Measurements from ENCODE around the gene RAI1. TPM values are rescaled to one million over a fixed set of nuclear protein-coding genes. Genes with fewer than 3 reads are reported as not detected.

RAI1 gene
- total RNA-seq, 2 donors from 2014 or later: 15.8 to 31.0 TPM

DNA sequence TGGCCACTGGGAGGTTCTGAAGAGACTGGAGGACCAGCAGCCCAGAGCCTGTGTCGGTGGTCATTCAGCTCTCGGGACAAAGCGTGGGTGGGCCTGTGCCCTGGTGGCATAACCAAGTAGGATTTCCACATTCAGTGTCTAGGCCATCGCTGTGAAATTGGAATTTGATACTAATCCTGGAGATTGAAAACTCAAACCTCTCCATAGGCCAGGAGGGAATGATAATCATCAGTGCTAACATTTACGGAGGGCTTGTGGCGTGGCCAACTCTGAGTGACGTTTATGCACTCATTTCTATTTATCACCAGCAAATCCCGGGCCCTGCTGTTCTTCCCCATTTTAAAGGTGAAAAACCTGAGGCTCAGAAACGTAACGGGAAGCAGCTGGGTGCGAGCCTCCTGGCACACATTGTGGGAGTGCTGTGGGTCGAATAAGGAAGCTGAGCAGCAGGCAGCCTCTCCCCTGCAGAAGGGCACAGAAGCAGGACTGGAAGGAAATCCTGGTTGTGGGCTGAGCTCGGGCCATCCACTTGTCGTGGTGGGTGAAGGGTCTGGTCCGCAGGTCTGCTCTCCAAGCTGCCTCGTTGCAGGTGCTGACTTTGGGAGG lies 33.1 kb downstream of the RAI1 start:
- H3K36me3 Mint-ChIP-seq: no peaks in the 10 kb centered on the region
- no peak overlapping the region for H3K27ac Mint-ChIP-seq
- DNase-seq (ENCODE audit: low spot score): no peak
- H3K4me1 Mint-ChIP-seq (ENCODE audit: low read depth in 2 of 2): peaks cover 27 to 35% of the 10 kb centered on the region in 2 donors
- H3K9me3 Mint-ChIP-seq: no peaks in the 10 kb centered on the region
- peaks cover 2 to 3% of the 10 kb centered on the region in 2 donors for H3K27me3 Mint-ChIP-seq
- no peak for ATAC-seq
- no peak overlapping the region for H3K4me3 Mint-ChIP-seq

- Mint-ChIP-seq H3K36me3 (no peaks in the 10 kb centered on the region), H3K4me1 (ENCODE audit: low read depth in 2 of 2) (peaks cover 30 to 36% of the 10 kb centered on the region in 2 donors), H3K27ac (no peak overlapping the region), H3K9me3 (no peaks in the 10 kb centered on the region), H3K27me3 (peaks cover 2 to 6% of the 10 kb centered on the region in 2 donors), H3K4me3 (no peak overlapping the region)
- ATAC-seq: no peak
- no peak for DNase-seq (ENCODE audit: low spot score)
Measured at GRCh38 chr17:17714879-17715278, 33.6 kb downstream of the RAI1 start.

DNA sequence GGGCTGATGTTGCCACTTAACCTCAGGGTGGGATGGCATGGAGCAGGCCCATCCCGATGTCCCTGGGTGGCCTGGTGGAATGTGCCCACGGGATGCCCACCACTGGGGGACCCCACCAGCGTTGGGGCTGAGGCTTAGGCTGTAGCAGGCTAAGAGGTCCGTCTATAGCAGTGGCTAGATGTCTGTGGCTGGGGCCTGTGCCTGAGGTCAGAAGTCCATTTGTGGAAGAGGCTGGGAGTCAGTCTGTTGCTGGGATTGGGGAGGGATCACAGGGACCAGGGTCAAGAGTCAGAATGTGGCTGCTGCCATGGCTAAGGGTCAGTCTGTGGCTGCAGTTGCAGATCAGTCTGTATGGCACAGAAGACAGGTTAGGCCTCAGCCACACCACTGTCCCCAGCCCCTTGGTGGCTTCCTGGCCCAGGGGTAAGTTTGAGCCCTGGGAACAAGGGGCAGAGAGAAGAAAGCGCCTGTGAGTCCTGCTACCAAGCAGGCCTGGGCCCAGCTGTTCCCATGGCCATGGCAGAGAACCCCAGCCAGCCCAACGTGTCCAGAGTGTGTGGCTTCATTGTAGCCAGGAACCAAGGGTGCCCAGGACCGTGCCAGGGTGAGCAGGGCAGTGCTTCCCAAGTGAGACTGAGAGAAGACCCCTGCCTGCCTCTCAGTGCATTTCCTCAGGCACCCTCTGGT lies 35.7 kb downstream of the RAI1 start:
- no peaks in the 10 kb centered on the region for H3K36me3 Mint-ChIP-seq
- H3K4me1 Mint-ChIP-seq (ENCODE audit: low read depth in 2 of 2): peaks cover 38 to 45% of the 10 kb centered on the region in 2 donors
- H3K9me3 Mint-ChIP-seq: no peaks in the 10 kb centered on the region
- H3K4me3 Mint-ChIP-seq: no peak overlapping the region
- H3K27ac Mint-ChIP-seq: peak overlapping the region in 1 of 2 donors; percentile 10
- H3K27me3 Mint-ChIP-seq: peaks cover 12 to 16% of the 10 kb centered on the region in 2 donors
- DNase-seq (ENCODE audit: low spot score) (no peak), ATAC-seq (no peak)

- Mint-ChIP-seq H3K27me3 (peaks cover 22 to 28% of the 10 kb centered on the region in 2 donors), H3K36me3 (no peaks in the 10 kb centered on the region), H3K27ac (no peak overlapping the region), H3K4me3 (no peak overlapping the region), H3K9me3 (no peaks in the 10 kb centered on the region), H3K4me1 (ENCODE audit: low read depth in 2 of 2) (peaks cover 37 to 46% of the 10 kb centered on the region in 2 donors)
- ATAC-seq (no peak), DNase-seq (ENCODE audit: low spot score) (no peak)
Measured at GRCh38 chr17:17718251-17718650, 37.0 kb downstream of the RAI1 start.

DNA sequence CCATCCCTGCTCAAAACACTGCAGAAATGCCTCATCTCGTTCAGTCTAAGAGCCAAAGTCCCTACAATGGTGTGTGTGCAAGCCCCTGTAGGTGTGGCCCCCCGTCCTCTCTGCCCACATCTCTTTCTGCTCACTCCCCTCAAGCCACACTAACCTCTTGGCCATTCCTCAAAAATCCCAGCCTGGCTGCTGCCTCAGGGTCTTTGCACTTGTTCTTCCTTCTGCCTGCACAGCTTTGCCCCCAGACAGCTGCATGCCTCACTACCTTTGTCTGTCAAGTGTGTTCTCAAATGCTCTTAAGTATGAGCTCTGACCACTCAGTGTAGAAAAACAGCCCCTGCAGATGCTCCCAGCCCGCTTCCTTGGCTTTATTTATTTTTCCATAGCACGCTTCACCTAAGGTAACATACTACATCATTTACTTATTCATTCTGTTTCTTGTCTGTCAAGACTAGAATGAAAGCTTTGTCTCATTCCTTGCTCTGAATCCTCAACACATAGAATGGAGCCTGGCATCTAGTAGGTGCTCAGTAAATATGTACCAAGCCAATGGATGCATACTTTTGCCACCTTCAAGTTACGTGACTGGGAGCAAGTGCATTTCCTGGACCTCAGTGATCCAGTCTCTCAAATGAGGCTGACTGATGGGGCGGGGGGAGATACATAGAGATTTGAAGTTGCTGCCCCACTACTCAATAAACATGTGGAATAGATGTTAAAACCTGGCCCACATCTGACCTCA lies 38.1 kb downstream of the RAI1 start:
- peaks cover 42 to 49% of the 10 kb centered on the region in 2 donors for H3K4me1 Mint-ChIP-seq (ENCODE audit: low read depth in 2 of 2)
- ATAC-seq: no peak
- H3K4me3 Mint-ChIP-seq: no peak overlapping the region
- no peaks in the 10 kb centered on the region for H3K9me3 Mint-ChIP-seq
- no peak overlapping the region for H3K27ac Mint-ChIP-seq
- peaks cover 22 to 31% of the 10 kb centered on the region in 2 donors for H3K27me3 Mint-ChIP-seq
- no peak for DNase-seq (ENCODE audit: low spot score)
- H3K36me3 Mint-ChIP-seq: no peaks in the 10 kb centered on the region

DNA sequence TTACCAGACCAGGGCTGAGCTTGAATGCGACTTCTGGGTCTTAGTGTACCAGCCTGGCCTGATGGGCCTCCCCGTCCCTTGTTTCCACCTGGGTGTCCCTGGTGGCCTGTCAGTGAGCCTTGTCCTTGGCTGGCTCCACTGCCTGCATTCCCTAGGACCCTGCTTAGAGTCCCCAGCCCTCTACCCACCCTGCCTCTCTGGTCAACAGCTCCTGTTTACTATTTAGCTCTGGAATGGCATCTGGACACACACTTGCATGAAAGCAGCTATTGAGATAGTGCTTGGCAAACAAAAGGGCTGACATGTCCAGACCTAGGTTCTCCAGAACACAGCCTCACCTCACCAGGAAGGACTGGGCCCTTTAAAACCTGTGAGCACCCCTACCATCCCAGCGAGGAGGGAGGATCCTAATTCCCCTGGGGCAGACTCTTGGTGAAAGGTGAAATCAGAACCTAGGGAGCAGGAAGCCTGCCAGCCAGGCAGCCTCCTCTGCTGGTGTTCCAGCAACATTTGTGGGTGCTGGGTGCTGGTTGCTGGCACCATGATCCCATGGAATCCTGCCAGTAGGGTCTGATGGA lies 38.8 kb downstream of the RAI1 start:
- H3K4me1 Mint-ChIP-seq (ENCODE audit: low read depth in 2 of 2): peaks cover 44 to 51% of the 10 kb centered on the region in 2 donors
- no peak overlapping the region for H3K27ac Mint-ChIP-seq
- H3K27me3 Mint-ChIP-seq: peaks cover 22 to 31% of the 10 kb centered on the region in 2 donors
- no peak for DNase-seq (ENCODE audit: low spot score)
- H3K36me3 Mint-ChIP-seq: no peaks in the 10 kb centered on the region
- no peaks in the 10 kb centered on the region for H3K9me3 Mint-ChIP-seq
- no peak overlapping the region for H3K4me3 Mint-ChIP-seq
- ATAC-seq: no peak

GRCh38 chr17:17721140-17721668 lies 39.9 kb downstream of the RAI1 start:
- H3K27me3 Mint-ChIP-seq: peaks cover 22 to 31% of the 10 kb centered on the region in 2 donors
- H3K27ac Mint-ChIP-seq: no peak overlapping the region
- ATAC-seq (no peak), DNase-seq (ENCODE audit: low spot score) (no peak)
- no peaks in the 10 kb centered on the region for H3K9me3 Mint-ChIP-seq
- no peak overlapping the region for H3K4me3 Mint-ChIP-seq
- H3K36me3 Mint-ChIP-seq: no peaks in the 10 kb centered on the region
- peaks cover 44 to 47% of the 10 kb centered on the region in 2 donors for H3K4me1 Mint-ChIP-seq (ENCODE audit: low read depth in 2 of 2)

- DNase-seq (ENCODE audit: low spot score): no peak
- no peaks in the 10 kb centered on the region for H3K36me3 Mint-ChIP-seq
- ATAC-seq: no peak
- peaks cover 38 to 43% of the 10 kb centered on the region in 2 donors for H3K4me1 Mint-ChIP-seq (ENCODE audit: low read depth in 2 of 2)
- H3K27me3 Mint-ChIP-seq: peaks cover 22 to 31% of the 10 kb centered on the region in 2 donors
- no peak overlapping the region for H3K27ac Mint-ChIP-seq
- H3K4me3 Mint-ChIP-seq: peak overlapping the region; percentile 87
- no peaks in the 10 kb centered on the region for H3K9me3 Mint-ChIP-seq
Measured at GRCh38 chr17:17722081-17722905, 41.0 kb downstream of the RAI1 start.

DNA sequence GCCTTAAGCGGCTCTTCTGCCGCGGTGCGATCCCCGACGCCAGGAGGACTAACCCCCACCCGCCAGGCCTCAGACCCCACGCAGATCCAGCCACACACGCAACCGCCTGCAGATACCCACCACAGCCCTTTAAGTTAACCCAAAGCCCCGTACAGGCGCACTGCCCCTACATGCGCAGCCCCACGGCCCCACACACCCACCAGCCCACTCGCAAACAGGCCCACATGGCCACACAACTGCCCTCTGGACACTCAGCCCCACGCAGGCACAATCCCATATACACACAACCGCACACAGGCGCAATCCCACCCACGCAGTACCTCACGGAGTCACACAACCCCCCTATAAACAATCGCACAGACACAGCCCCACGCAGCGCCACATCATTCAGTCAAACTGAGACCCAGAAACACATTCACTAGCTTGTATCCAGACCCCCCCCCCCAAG lies 41.7 kb downstream of the RAI1 start:
- ATAC-seq: no peak
- Mint-ChIP-seq H3K4me1 (ENCODE audit: low read depth in 2 of 2) (peaks cover 38% of the 10 kb centered on the region in 2 donors), H3K27me3 (peaks cover 22 to 31% of the 10 kb centered on the region in 2 donors), H3K4me3 (peak overlapping the region; percentile 87), H3K36me3 (no peaks in the 10 kb centered on the region), H3K27ac (no peak overlapping the region), H3K9me3 (no peaks in the 10 kb centered on the region)
- no peak for DNase-seq (ENCODE audit: low spot score)

- peak overlapping the region; percentile 87 for H3K4me3 Mint-ChIP-seq
- H3K27me3 Mint-ChIP-seq: peaks cover 20 to 31% of the 10 kb centered on the region in 2 donors
- peaks cover 35 to 38% of the 10 kb centered on the region in 2 donors for H3K4me1 Mint-ChIP-seq (ENCODE audit: low read depth in 2 of 2)
- H3K27ac Mint-ChIP-seq: no peak overlapping the region
- ATAC-seq (peak; percentile 18 to 20), DNase-seq (ENCODE audit: low spot score) (no peak)
- H3K36me3 Mint-ChIP-seq: no peaks in the 10 kb centered on the region
- H3K9me3 Mint-ChIP-seq: no peaks in the 10 kb centered on the region
Measured at GRCh38 chr17:17723354-17724261, 42.4 kb downstream of the RAI1 start.

- Mint-ChIP-seq H3K9me3 (no peaks in the 10 kb centered on the region), H3K4me3 (peak overlapping the region; percentile 87), H3K36me3 (no peaks in the 10 kb centered on the region), H3K27ac (no peak overlapping the region), H3K4me1 (ENCODE audit: low read depth in 2 of 2) (peaks cover 32% of the 10 kb centered on the region in 2 donors), H3K27me3 (peaks cover 20 to 26% of the 10 kb centered on the region in 2 donors)
- DNase-seq (ENCODE audit: low spot score): no peak
- peak; percentile 63 to 73 for ATAC-seq
Measured at GRCh38 chr17:17724307-17725010, 43.2 kb downstream of the RAI1 start.
